Measurements from ENCODE around the gene OPCML.

Gene OPCML

GRCh38 chr11:133015457-133015856 is 516.8 kb downstream of the OPCML start:
- DNase-seq = no peak

GRCh38 chr11:133014337-133014736 is 518.0 kb downstream of the OPCML start:
- DNase-seq = no peak

- no peak for DNase-seq
Observed at GRCh38 chr11:133012803-133013202, 519.5 kb downstream of the OPCML start.

DNA sequence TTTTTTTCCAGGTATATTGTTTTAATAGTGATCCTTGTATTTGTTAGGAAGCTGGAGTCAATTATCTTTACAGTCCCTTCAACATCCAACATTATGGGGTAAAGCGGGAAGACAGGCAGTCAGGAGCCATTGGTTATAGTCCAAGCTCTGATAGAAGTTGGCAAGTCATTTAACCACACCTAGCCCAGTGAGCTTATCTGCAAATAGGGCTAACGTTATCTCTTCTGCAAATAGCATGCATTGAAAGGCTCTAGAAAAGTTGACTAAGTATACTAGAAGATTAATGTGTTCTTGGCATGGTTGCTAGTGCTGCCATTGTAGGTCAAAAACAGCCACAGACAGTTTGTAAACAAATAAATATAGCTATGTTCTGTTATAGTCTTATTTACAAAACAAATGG is 520.7 kb downstream of the OPCML start:
- DNase-seq = no peak

GRCh38 chr11:133007027-133007584 is 525.2 kb downstream of the OPCML start:
- no peak for DNase-seq

GRCh38 chr11:133004369-133004768 is 527.9 kb downstream of the OPCML start:
- DNase-seq = no peak

DNA sequence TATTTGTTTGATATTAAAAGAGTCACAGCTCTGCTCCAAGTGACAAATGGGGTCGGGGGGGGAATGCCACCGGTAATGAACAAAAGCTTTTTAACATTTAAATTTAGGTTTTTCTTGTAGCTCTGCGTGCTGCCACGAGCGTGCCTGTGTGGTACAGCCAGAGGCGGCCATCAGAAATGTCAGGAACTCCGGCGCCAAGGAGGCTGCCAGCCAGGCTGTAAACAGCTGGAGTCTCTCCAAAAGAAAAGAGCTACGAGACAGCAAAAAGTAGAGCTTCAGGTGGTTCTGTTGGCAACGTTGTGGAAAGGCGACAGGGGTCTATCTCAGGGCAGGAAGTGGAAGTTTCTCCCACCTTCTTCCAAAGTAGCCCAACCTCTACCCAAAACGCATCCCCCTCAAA is 532.8 kb downstream of the OPCML start:
- DNase-seq = no peak

DNA sequence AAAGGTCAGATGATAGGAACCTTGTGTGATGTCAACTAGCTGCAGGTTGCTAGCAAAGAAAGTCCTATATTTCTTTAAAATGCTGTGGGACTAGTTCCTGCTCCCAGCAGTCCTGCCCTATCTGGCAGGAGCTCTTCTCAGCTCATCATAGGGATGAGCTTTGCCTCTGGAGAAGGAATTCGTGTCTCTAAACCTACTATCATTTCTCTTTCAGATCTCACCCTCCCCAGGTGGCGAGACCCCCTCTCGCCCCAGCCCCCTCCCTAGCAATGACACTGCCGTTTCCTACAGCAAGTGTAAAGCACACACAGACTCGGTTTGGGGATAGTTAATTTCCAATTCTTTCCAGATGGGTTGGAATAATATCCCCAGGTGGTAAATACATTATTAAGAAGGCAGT is 533.3 kb downstream of the OPCML start:
- no peak for DNase-seq

- no peak for DNase-seq
Observed at GRCh38 chr11:132997396-132997795, 534.9 kb downstream of the OPCML start.

GRCh38 chr11:132994966-132995365 is 537.3 kb downstream of the OPCML start:
- no peak for DNase-seq

- DNase-seq = no peak
Observed at GRCh38 chr11:132993991-132994502, 538.3 kb downstream of the OPCML start.

GRCh38 chr11:132992838-132993631 is 539.3 kb downstream of the OPCML start:
- no peak for DNase-seq

DNA sequence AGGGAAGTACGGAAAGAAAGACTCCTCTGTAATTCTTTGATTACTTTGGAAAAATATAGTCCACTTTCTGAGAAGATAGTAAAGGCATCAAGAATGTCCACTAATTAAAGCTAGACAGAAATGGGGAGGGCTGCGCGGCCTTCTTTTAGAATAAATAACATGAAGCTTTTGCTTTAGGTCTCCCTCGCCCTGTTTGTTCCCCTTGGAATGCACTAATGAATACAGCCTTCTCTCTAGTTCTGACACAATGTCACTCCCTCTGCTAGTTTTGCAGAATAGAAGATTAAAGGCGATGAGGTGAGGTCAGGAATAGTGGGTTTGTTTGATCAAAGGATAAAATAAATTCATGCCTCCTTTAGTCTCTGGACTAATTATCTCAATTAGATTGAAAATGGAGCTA is 543.9 kb downstream of the OPCML start:
- DNase-seq = no peak

- DNase-seq = no peak
Observed at GRCh38 chr11:132987936-132988335, 544.4 kb downstream of the OPCML start.

DNA sequence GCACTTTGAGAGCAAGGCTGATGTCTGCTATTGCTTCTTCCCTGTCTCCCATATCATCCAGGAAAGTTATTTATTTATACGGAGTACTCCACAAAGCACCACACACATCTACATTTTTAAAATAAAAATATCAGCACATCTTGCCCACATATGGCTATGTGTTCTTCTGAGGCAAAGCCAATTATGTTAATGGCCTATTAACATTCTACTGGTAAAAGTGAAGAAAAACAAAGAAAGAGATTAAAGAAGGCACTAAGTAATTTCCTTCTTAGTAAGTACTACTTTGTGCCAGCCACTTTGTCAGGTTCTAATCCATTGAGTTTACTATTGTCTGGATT is 548.7 kb downstream of the OPCML start:
- DNase-seq = no peak

DNA sequence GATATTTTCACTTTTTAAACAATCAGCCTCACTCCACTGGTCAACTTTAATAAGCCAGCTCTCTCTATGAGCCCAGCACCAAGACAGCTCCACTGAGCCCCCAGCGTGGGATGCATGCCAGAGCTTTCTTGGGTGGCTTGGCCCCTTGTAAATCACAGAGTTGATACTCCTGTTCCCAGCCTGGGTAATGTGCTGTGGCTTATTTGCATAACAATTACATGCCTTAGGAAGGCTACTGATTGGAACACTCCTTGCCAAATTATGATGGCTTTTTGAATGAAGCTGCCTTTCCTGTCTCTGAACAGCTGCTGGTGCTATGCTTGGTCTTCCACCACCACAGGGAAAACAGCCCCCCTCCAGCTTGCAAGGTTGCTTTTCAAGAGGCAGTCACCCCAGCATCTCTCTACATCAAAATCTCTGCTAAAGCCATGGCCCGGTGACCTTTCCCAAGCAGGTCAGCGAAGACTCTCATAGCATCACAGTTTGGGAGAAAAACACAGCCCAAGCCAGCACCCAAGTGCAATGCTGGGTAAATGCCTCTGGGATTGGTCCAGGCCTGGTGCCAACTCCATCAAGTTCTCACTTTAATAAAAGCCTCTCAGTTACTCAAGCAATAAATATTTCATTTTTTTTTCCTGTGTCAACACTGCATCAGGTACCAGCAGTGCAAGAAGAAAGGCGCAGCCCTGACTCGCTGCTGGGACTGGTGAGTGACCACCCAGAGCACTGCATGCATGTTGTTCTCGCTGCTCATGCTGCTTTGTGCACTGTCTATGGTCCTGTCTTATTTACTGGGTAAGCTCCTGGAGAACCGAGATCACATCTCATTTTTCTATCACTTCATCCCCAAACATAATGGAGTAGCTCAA is 549.3 kb downstream of the OPCML start:
- DNase-seq = no peak

DNA sequence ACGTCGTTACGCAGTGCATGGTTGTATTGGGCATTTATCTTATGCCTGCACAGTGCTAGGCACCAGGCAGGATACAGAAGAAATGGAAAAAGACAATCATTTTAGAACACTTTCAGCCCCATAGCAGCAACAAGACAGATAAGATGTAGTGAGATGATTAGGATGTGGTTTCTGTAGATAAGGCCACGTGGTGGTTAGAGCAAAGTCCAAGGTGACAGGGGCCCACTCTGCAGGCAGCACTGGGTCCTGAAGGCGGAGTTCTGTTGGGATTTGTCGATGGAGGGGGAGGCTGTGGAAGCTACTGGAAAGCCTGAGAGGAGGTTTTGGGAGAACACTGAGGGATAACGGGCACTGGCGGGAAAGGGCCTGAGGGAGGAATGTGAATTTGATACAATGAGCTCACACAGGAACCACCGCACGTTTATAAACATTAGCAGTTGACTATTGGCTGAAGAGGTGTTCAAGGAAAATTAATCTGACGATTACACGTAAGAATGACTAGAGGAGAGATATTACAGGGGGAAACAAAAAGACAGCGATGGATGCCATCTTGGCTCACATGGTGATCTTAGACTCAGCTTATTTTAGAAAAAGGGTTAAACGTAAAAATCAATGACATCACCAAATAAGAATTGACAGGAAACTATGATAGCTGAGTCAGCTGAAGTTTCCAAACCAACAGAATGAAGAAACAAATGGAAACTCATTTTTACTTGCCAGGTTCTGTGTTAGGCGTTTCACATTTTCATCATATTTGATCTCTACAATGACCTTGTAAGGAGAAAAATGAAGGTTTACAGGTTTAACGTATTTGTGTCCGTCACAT is 551.0 kb downstream of the OPCML start:
- no peak for DNase-seq

DNA sequence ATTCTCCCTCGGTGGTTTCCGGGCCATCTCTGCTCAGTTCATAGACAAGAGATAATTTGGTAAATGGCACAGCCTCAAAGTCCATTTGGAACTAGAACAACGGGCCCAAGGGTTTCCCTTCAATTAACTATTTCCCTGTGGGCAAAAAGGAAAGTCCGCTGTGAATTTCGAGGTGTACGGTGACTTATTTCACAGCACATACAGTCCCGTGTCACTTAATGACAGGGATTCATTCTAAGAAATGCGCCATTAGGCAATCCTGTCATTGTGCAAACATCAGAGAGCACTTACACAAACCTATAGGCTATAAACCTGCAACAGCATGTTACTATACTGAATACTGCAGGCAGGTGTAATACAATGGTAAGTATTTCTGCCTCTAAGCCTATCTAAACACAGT is 551.6 kb downstream of the OPCML start:
- DNase-seq = no peak

GRCh38 chr11:132977746-132978145 is 554.6 kb downstream of the OPCML start:
- no peak for DNase-seq

DNA sequence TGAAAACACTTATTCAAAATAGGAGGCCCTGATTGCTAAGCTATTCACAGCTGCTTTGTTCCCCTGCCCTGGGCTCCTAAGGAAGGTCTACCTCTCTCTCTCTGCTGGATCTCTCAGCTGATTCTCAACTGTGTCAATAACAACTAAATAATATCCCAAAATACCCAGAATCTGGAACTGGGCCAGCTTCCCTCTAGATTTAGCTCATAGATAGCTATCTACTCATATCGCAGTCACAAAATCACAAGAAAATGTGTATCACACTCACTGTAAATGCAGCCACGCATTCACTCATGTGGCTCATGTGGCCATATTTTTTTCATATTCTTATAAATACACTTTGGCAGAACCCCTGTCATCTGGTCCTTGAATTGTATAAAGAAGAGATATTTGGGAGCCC is 555.1 kb downstream of the OPCML start:
- no peak for DNase-seq

DNA sequence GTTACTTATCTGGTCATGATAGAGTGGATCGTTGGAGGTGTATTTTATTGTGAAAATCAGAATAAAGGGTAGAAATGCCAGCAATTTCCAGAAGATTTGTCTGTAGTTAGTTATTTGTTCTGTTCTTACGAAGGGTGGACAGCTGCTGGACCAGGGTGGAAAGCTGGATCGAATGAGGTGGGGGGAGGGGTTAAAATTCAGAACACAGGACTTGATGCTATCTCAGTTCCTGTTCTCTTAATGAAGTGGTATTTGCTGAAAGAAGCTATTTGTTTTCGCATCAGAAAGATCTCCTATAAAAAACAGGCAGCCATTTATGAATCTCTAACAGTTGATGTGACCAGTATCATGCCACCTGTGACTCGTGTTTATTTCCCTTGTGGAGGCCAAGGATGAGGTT is 556.2 kb downstream of the OPCML start:
- no peak for DNase-seq

GRCh38 chr11:132973686-132974085 is 558.6 kb downstream of the OPCML start:
- no peak for DNase-seq

- no peak for DNase-seq
Observed at GRCh38 chr11:132972565-132972964, 559.7 kb downstream of the OPCML start.

Data from NCI-H1436 (cell line).